Stimulated activated CD8-positive, alpha-beta memory T cell treated with anti-CD3 and anti-CD28 coated beads, Interleukin-4, amount 100 ng/mL, for 24 hours (primary cell): ENCODE measurements around the gene CDC42BPA.
"Not testable (repeated sequence)": the region's sequence is repeated elsewhere in the genome, so short reads cannot be mapped to it uniquely, and the experiment has no call there.

ENCODE experiments used
- DNase-seq: peaks from one replicate; pipeline ENCODE4 v3.0.0-alpha.2; 2020; ENCODE audit warnings: low read depth

The CDC42BPA gene

GRCh38 chr1:227318016-227318852 is at the start of gene CDC42BPA:
Gene CDC42BPA, minus strand, starts transcription at chr1:227318492. Its CDS starts 1,310 bp downstream, at chr1:227317182.
- DNase-seq, result peak; percentile 9

- no peak for DNase-seq
Measured at GRCh38 chr1:227368009-227368408, 49.7 kb upstream of the CDC42BPA start.

- no peak for DNase-seq
Measured at GRCh38 chr1:227365473-227366431, 47.5 kb upstream of the CDC42BPA start.

GRCh38 chr1:227364657-227365056 is 46.4 kb upstream of the CDC42BPA start:
- no peak for DNase-seq

GRCh38 chr1:227363825-227364224 is 45.5 kb upstream of the CDC42BPA start:
- no peak for DNase-seq

GRCh38 chr1:227362039-227362438 is 43.7 kb upstream of the CDC42BPA start:
- DNase-seq, result no peak

GRCh38 chr1:227357927-227358302 is 39.6 kb upstream of the CDC42BPA start:
- no peak for DNase-seq

GRCh38 chr1:227357171-227357926 is 39.1 kb upstream of the CDC42BPA start:
- no peak for DNase-seq

GRCh38 chr1:227356620-227357146 is 38.4 kb upstream of the CDC42BPA start:
- no peak for DNase-seq

GRCh38 chr1:227355542-227356245 is 37.4 kb upstream of the CDC42BPA start:
- DNase-seq, result no peak

- DNase-seq, result no peak
Measured at GRCh38 chr1:227353186-227353585, 34.9 kb upstream of the CDC42BPA start.

GRCh38 chr1:227352164-227352563 is 33.9 kb upstream of the CDC42BPA start:
- not testable (repeated sequence) for DNase-seq

- no peak for DNase-seq
Measured at GRCh38 chr1:227351443-227351842, 33.2 kb upstream of the CDC42BPA start.

- DNase-seq, result no peak
Measured at GRCh38 chr1:227349967-227350366, 31.7 kb upstream of the CDC42BPA start.

- no peak for DNase-seq
Measured at GRCh38 chr1:227343727-227344551, 25.6 kb upstream of the CDC42BPA start.

- no peak for DNase-seq
Measured at GRCh38 chr1:227343206-227343605, 24.9 kb upstream of the CDC42BPA start.

- no peak for DNase-seq
Measured at GRCh38 chr1:227342075-227342829, 24.0 kb upstream of the CDC42BPA start.

- DNase-seq, result not testable (repeated sequence)
Measured at GRCh38 chr1:227336136-227336535, 17.8 kb upstream of the CDC42BPA start.

GRCh38 chr1:227335242-227336020 is 17.1 kb upstream of the CDC42BPA start:
- no peak for DNase-seq
